Right lobe of liver (tissue), 4 donors: Measurements from ENCODE around the gene ALPL.

Source experiments
- CTCF ChIP-seq, 4 donors: fragments of 200-600 bp in 3 of 4; fragments of 450-650 bp in 1 of 4; IDR thresholded peaks; one replicate each; pipeline versions ENCODE4 v1.5.1 to v1.8.0; 2016 to 2022; ENCODE audit warnings: antibody characterized with exemption in 4 of 4, mild to moderate bottlenecking in 2 of 4
- POLR2A ChIP-seq: fragments of 450-650 bp; IDR thresholded peaks from one replicate; pipeline ENCODE4 v1.6.1; 2017; ENCODE audit warnings: antibody characterized with exemption, mild to moderate bottlenecking
- donor health status: DM: no; HTN: no; CAD: no.
- donor health status: DM: no; HTN: no; CAD: no.
- donor health status: DM: no; HTN: yes; CAD: no.

DNA sequence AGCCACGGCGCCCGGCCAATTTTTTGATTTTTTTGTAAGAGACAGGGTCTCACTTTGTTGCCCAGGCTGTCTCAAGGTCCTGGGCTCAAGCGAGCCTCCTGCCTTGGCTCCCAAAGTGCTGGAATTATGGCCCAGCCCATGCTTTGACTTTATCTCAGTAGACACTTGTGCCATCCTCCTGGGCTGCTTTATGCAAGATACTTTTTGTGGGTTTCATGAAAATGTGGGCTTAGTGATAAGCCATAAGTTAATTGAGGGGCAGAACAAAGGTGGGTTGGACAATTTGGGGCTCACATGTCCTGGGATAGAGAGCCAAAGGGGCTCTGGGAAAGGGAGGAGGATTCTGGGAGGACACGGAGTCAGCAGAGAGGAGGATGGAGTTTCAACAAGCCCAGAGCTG lies 22.0 kb downstream of the ALPL start:
- no peak for TF ChIP-seq CTCF (IDR thresholded peaks at IDR 0.05)
- no peak for TF ChIP-seq POLR2A
